GM21717 (cell line): ENCODE measurements around the gene PORCN.
"Not testable (repeated sequence)": the region's sequence is repeated elsewhere in the genome, so short reads cannot be mapped to it uniquely, and the experiment has no call there.

Source experiments
- ATAC-seq: cut with Tn5 transposase; IDR thresholded peaks from one replicate; pipeline ENCODE4 v1.9.1; 2021; ENCODE audit warnings: mild to moderate bottlenecking, moderate library complexity; ENCODE audit not compliant: unreplicated experiment

Gene PORCN

DNA sequence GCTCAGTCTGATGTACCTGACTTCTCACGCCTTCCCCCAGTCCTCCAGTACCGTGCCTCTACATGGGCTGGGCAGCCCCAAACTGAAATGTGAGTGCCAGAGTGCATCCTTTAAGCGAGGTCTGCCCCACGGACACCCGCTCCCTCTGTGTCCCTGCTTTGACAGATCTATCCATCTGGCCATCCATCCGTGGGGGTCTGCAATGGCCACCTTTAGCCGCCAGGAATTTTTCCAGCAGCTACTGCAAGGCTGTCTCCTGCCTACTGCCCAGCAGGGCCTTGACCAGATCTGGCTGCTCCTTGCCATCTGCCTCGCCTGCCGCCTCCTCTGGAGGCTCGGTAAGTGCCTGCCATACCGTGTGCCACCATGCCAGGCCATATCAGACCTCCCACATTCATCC, 827 bp downstream of the PORCN start:
- ATAC-seq = no peak

DNA sequence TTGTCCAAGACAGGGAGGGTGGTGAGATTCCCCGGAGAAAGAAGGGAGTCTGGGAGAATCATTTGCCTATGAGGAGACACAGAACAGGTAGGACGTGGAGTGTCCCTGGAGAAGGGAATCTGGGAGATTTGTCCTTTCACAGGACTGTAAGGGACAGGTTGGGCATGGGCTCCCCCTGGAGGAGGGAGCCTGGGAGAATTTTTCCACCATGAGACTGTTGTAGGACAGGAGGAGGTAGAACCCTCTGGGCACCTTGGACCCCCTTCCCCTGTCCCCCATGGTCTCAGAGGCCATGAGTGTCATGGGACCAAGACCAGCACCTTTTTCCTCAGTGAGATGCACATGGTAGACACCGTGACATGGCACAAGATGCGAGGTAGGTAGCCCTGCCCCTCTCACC, 2.8 kb downstream of the PORCN start:
- ATAC-seq = no peak

GRCh38 chrX:48512371-48512935, 3.7 kb downstream of the PORCN start:
- no peak for ATAC-seq

- no peak for ATAC-seq
These were observed 4.9 kb downstream of the PORCN start for GRCh38 chrX:48513670-48514069.

DNA sequence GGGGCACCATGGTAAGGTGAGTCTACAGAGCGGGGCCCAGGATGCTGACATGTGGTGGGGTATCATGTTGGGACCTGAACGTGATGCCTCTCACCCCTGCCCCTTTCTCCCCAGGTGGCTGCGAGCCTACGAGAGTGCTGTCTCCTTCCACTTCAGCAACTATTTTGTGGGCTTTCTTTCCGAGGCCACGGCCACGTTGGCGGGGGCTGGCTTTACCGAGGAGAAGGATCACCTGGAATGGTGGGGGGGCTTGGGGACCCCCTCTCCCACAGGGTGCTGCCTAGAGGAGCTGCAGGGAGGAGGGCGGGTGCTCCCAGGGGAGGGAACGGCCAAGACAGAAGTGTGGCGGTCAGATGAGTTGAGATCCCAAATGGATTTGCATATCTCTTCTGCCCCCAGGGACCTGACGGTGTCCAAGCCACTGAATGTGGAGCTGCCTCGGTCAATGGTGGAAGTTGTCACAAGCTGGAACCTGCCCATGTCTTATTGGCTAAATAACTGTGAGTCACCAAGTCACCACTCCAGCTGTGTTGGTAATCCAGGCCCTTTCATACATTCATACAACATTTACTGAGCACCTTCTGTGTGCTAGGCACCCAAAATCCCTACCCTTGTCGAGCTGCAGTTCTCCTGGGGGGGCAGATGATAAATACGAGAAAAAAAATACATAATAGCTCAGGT, 5.5 kb downstream of the PORCN start:
- no peak for ATAC-seq

- ATAC-seq = no peak
These were observed 6.2 kb downstream of the PORCN start for GRCh38 chrX:48514868-48515460.

GRCh38 chrX:48515842-48516241, 7.0 kb downstream of the PORCN start:
- no peak for ATAC-seq

- ATAC-seq = no peak
These were observed 7.5 kb downstream of the PORCN start for GRCh38 chrX:48516285-48516684.

- ATAC-seq = no peak
These were observed 8.2 kb downstream of the PORCN start for GRCh38 chrX:48516987-48517386.

GRCh38 chrX:48519481-48519880, 10.7 kb downstream of the PORCN start:
- not testable (repeated sequence) for ATAC-seq

- no peak for ATAC-seq
These were observed 11.7 kb downstream of the PORCN start for GRCh38 chrX:48520455-48520854.

GRCh38 chrX:48520976-48521352, 12.2 kb downstream of the PORCN start:
- ATAC-seq = no peak

DNA sequence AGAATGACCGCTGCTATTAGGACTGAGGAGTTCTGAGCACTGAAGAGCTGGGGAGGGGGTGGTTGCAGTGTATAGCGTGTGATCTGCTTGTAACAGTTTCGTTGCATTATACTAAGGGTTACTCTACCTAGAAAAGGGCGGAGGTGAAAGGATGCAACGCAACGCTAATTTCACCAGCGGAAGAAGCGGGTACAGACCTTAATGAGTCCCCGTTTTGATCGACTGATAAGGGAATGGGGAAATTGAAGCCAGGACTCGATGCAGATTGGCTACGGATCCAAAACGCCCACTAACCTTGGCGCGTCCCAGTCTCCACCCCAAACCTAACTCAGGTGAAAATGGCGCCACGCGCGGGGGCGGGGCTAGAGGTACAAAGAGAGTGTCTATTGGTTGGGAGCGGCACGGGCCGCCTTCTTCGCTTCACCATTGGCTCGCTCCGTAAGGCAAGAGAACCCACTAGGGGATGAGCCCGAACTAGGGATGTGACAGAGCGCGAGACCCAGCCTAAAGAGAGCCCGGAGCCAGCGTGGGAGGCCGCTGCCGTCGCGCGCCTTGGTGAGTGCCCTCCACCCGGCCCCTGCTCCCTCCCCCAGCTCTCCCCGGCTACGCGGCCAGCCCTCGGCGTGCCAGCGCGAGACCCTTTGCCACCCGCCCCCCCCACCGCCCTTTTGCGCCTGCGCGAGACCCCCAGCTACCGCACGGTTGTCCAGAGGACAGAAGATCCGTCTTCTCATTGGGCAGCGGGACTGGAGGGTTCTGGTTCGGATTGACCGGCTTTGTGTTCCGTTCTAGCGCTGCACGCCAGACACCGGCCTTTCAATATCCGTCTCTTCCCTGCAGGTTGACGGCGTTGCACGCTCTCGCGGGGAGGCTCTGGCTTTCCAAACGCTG, 12.8 kb downstream of the PORCN start, which contains the start of gene EBP:
TSS of gene EBP (plus strand) at position 456 of the 891 bp plus-strand sequence. CDS start 1,964 bp downstream, outside the sequence.
- ATAC-seq = peak; percentile 95

GRCh38 chrX:48522291-48522690, 13.5 kb downstream of the PORCN start:
- no peak for ATAC-seq

DNA sequence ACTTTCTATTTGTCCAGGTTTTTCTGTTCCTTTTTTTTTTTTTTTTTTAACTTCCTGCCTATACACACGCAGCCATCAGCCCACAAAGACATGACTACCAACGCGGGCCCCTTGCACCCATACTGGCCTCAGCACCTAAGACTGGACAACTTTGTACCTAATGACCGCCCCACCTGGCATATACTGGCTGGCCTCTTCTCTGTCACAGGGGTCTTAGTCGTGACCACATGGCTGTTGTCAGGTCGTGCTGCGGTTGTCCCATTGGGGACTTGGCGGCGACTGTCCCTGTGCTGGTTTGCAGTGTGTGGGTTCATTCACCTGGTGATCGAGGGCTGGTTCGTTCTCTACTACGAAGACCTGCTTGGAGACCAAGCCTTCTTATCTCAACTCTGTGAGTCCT, 14.9 kb downstream of the PORCN start:
- no peak for ATAC-seq

DNA sequence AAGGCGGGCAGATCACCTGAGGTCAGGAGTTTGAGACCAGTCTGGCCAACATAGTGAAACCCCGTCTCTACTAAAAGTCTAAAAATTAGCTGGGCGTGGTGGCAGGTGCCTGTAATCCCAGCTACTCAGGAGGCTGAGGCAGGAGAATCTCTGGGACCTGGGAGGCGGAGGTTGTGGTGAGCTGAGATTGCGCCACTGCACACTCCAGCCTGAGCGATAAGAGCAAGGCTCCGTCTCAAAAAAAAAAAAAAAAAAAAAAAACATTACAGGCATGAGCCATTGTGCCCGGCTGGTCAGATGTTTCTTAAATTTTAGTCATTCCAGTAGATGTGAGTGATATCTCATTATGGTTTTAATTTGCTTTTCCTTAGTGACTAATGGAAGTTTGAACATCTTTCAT, 17.1 kb downstream of the PORCN start:
- not testable (repeated sequence) for ATAC-seq

DNA sequence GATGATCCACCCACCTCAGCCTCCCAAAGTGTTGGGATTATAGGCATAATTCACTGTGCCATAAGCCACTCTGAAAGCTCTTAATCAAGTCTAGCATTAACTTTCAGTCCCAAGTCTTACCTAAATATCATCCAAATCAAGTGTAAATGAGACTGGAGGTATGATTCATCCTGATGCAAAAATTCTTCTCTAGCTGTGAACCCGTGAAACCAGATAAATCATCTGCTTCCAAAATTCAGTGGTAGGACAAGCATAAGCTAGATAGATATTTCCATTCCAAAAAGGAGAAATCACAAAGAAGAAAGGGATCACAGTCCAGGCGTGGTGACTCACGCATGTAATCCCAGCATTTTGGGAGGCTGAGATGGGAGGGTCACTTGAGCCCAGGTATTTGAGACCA, 21.9 kb downstream of the PORCN start:
- ATAC-seq = no peak

GRCh38 chrX:48531358-48531959, 22.7 kb downstream of the PORCN start:
- ATAC-seq = no peak

- ATAC-seq = no peak
These were observed 23.4 kb downstream of the PORCN start for GRCh38 chrX:48532161-48532560.

DNA sequence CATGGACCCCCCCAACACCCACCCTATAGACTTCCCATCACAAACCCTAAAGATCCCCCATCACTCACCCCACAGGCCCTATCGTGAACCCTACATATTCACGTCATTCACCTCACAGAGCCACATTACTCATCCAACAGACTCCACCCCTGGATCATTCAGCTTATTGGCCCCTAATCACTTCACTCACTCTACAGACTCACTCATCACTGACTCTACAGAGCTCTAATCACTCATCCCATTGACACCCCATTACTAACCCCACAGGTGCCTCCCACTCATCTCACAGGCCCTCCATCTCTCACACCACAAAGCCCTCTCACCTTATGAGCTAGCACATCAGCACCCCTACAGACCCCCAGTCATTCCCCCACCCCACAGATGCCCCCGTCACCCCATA, 24.4 kb downstream of the PORCN start:
- ATAC-seq = no peak
